Keratinocyte (primary cell): ENCODE results near the gene KCNE4.

ENCODE experiments used
- CTCF ChIP-seq, 3 experiments: IDR thresholded peaks in 1 of 3; conservative IDR thresholded peaks in 1 of 3; optimal IDR thresholded peaks in 1 of 3; 2 replicates in 2 of 3; 3 replicates in 1 of 3; pipeline versions ENCODE3 to v1.5.1; 2011; ENCODE audit warnings: low read length in 3 of 3, mild to moderate bottlenecking in 3 of 3, moderate library complexity in 2 of 3, control low read depth in 1 of 3, inconsistent platforms in 1 of 3; ENCODE audit not compliant: insufficient read depth in 2 of 3; ENCODE audit errors: extremely low read depth in 1 of 3
- EZH2 ChIP-seq: IDR thresholded peaks from one replicate; pipeline ENCODE4 v1.6.1; 2012; ENCODE audit warnings: inconsistent platforms, mild to moderate bottlenecking, low read length, moderate library complexity

- TF ChIP-seq CTCF (optimal IDR thresholded peaks at IDR 0.05 in 1 of 3, IDR thresholded peaks at IDR 0.05 in 1 of 3, conservative IDR thresholded peaks at IDR 0.05 in 1 of 3; ENCODE audit: extremely low read depth in 1 of 3, insufficient read depth in 2 of 3, low read length in 3 of 3) (no peak), EZH2 (no peak)
Measured at GRCh38 chr2:223034221-223034975, 17.6 kb upstream of the KCNE4 start.
